Urothelium cell line (cell line): ENCODE measurements around the gene MLANA.

Experiments
- DNase-seq: peaks from one replicate; pipeline ENCODE4 v3.0.0; 2011; ENCODE audit warnings: low spot score, mixed read lengths
- FAIRE-seq: peaks from 2 replicates; lab custom pipeline; 2011; peaks lifted over from hg19 to GRCh38; lab: Jason Lieb, UNC

MLANA gene

DNA sequence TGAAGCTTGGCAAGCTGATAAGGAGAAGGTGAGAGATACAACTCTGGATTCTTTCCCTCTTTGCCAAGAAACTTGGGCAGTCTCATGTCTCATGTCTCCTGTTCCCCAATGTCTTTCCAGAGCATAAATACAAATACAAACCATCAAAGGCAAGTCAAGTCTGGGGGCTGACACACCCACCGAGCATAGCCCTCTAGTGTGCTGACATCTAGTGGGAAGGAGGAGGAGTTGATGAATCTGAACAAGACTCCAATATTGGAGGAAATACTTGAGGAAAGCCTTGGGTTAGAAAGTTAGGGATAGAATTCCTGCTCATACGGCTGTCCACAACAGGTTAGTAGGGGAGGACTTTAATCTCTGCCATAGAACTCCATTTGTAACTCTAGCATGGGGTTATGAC, 8.6 kb downstream of the MLANA start:
- FAIRE-seq, result no peak
- DNase-seq, result no peak

DNA sequence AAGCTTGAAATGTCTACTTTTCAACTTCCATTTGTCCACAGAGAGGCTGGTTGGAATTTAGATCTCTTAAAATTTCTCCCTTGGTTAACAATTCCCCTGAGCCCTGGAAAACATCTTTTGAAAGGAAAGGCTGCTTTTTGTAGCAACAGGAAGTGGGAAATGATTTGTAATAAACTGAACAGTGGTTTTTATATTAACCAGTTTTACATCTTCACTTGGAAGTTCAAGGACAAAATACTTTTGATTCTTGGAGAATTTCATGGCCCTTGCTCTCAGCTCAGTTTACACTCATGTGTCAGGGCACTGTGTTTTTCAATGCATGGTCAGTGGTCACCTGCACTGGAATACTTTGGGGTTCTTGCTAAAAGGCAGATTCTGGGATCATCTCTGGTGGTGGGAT, 9.9 kb downstream of the MLANA start:
- no peak for FAIRE-seq

DNA sequence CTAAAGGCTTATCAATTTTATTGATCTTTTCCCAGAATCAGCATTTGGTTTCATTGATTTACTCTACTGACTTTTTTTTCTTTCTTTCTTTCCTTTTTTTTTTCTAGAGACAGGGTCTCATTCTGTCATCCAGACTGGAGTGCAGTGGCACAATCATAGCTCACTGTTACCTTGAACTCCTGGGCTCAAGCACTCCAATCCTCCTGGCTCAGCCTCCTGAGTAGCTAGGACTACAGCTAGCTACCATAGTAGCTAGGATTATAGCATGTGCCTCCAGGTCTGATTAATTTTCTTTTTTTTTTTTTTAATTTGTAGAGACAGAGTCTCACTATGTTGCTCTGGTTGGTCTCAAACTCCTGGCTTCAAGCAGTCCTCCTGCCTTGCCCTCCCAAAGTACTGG, 11.7 kb downstream of the MLANA start:
- FAIRE-seq, result no peak
- no peak for DNase-seq

More for the DNA sequence above, 9.9 kb downstream of the MLANA start:
- DNase-seq, result no peak

DNA sequence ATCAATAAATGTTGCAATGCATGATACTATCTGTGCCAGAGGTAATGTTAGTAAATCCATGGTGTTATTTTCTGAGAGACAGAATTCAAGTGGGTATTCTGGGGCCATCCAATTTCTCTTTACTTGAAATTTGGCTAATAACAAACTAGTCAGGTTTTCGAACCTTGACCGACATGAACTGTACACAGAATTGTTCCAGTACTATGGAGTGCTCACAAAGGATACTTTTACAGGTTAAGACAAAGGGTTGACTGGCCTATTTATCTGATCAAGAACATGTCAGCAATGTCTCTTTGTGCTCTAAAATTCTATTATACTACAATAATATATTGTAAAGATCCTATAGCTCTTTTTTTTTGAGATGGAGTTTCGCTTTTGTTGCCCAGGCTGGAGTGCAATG, 18.2 kb downstream of the MLANA start:
- DNase-seq, result no peak
- no peak for FAIRE-seq

DNA sequence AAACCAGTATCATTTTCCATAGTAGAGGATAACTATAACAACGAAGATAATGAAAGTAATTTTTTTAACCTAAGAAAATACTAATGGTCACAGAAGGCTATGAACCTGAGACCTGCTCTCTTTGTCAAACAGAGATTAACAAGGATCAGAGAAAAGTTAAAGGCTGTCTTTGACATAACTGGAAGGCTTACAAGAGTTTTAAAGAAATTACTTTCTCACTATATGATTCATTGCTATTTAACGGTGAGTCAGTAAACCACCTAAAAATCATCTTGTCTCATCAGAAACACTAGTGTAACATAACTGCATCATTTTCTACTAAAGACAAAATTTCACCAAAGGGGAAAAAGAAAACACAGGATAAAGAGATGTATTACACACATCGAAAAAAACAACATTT, 19.3 kb downstream of the MLANA start:
- DNase-seq (no peak), FAIRE-seq (no peak)

DNA sequence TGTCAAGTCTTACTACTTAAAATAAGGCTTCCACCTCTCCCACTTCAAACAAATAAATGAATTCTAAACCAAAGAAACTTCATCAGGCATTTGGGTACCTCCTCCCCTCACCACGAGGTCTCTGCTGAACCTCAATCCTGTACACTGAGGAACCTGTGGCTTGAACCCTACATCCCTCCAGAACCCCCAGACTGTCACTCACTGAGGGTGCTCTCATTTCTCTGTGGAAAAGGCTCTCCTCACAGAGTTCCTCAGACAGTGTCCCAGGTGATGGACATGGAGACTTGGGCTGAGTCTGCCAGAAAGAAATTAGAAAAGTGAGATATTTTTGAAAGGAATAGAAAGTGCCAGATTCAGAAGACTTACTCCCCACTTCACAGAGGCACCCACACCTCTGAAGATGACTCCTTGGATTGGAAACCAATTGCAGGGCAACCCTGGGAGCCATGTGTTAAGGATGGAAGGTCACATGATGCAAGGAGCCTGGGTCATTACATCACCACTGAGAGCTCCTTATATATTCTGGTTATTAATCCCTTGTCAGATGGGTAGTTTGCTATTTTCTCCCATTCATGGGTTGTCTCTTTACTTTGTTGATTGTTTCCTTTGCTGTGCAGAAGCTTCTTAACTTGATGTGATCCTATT, 19.8 kb downstream of the MLANA start:
- DNase-seq (no peak), FAIRE-seq (no peak)

DNA sequence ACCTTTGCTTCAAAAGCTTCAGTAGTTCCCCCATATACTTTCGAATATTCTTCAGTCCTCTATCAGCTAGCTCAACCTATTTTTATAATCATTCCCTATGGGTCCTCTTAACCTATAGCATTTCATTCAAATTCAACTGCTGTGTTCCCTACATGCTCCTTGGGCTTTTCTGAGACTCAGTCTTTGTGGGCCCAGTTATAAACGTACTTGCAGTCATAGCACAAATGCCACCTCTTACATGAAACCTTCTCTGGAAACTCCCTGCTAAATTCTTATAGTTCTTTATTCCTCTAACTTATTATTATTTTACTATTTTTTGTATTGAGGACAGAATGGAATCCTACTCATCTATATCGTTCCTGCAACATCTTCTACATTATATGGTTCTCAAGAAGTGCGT, 24.7 kb downstream of the MLANA start:
- no peak for FAIRE-seq
- DNase-seq, result no peak

DNA sequence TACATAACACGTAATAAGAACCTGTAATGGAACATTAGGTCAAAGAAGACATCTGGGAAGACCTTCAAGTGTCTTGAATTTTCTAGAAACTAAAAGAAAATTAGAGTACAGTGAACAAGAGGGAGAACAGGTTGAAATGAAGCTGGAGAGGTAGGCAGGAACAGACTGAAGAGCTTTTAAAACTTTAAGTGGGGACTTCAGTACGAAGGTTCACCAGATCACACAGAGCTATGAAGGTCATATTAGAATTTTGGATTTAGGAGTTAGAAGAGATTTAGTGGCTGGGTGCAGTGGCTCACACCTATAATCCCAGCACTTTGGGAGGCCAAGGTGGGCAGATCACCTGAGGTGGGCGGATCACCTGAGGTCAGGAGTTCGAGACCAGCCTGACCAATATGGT, 26.6 kb downstream of the MLANA start:
- no peak for FAIRE-seq
- DNase-seq, result no peak

DNA sequence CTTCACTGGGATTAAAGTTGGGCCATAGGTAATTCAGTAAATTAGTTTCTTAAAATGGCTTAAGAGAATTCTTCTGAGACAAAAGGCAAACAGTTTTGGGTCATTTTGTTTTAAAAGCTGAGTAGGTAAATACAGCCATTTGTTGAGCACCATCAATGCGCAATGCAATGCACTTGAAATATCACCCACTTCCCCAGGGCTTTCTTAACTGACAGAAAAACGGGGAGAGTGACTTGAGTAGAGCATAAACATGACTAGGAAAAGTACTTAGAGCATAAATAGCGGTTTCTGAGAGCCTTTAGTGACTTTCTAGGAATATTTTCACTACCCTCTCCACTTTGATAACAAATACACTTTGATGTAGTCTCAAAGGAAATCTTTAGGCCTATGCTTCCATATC, 27.2 kb downstream of the MLANA start:
- FAIRE-seq, result no peak
- DNase-seq, result no peak

DNA sequence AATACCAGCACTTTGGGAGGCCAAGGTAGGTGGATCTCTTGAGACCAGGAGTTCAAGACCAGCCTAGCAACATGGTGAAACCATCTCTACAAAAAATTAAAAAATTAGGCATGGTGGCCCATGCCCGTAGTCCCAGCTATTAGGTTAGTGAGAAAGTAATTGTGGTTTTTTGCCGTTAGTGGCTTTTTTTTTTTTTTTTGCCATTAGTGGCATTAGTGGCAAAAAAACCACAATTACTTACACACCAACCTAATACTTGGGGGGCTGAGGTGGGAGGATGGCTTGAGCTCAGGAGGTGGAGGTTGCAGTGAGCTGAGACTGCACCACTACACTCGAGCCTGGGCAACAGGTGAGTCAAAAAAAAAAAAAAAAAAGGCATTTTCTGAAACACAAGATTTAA, 27.8 kb downstream of the MLANA start:
- DNase-seq, result no peak
- FAIRE-seq, result no peak

DNA sequence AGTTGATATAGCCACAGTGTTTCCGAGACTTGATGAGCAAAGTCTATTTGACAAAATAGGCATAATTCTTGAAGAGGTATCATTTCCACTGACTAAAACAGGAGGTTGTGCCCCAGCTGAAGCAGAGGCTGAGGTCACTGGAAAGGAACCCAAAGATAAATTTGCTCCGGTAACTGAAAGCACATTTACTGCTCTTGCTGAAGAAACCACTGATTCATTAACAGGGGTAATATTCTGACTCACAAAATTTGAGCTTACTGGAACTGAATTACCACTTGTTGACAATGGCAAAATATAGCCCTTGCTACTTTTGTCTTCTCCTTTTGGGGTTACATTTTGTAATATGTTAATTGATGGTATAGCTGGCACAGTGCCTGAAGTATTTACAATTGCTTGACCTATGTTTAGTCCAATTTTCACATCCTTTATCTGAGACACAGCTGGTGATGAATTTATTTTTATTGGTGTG, 30.2 kb downstream of the MLANA start:
- DNase-seq (no peak), FAIRE-seq (no peak)

DNA sequence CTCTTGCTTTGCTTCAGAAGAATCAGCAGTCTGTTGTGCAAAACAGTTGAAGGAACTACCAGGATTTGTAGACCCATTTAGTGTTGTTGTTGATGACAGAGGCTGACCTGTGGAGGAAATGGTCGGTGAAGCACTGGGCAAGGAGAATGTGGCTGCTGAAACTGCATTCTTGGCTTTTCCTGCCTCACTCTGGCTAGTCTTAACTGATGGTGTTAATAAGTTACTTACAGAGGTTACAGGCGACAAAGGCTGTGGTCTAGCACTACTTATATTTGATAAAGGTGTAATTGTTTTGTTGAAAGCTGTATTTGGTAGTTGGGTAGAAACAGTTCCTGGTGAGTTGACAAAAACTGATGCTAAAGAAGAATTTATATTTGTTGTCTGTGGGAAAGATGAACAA, 31.5 kb downstream of the MLANA start:
- FAIRE-seq, result no peak
- no peak for DNase-seq

DNA sequence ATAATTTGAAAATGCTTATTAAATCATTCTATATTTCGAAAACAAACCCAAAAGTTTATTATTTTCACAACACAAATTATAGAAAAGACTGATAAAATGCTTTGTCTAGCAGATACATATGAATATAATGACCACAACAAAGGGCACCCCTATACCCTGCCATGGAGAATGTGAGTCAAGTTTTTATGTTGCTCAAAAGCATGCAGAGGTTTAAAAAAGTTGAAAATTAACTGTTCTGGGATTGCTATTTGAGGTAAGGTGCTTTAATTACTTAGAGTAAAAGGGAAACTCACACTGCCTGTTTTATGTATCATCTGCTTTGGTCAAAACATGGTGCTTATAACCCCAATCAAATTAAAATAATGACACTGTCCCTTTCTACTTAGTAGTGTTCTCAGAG, 41.0 kb downstream of the MLANA start:
- FAIRE-seq (no peak), DNase-seq (no peak)

DNA sequence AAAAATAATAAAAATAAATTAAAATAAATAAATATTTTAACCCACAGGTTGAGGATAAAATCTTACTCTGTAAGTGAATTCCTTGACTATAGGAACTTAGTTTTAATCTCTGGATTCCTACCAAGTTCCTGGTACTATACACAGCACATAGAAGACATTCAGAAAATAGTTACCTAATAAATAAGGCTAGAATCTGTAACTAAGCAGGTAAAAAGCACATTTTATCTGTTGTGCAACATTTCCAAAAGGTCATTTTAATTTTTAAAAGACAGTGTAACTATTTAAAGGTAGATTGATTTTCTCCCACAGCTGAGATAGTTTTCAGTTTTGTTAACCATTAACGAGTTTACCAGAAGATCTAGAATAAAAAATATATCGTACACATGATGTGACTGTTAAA, 47.8 kb downstream of the MLANA start:
- no peak for DNase-seq
- FAIRE-seq, result no peak

DNA sequence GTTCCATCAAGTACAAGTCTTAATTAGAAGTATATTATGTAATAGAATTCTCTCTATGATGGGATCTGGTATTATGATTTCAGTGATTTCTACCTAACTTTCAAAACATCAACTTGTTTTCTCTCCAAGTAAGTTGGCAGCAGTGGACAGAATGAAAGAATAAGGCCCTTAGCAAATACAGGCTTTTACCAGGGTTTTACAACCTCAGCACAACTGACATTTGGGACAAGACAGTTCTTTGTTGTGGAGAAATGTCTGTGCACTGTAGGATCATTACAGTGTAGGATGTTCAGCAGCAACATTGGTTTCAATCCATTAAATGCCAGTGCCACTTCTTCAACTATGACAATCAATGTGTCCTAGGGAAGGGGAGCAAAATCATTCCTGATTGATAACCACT, 48.8 kb downstream of the MLANA start:
- FAIRE-seq (no peak), DNase-seq (no peak)

DNA sequence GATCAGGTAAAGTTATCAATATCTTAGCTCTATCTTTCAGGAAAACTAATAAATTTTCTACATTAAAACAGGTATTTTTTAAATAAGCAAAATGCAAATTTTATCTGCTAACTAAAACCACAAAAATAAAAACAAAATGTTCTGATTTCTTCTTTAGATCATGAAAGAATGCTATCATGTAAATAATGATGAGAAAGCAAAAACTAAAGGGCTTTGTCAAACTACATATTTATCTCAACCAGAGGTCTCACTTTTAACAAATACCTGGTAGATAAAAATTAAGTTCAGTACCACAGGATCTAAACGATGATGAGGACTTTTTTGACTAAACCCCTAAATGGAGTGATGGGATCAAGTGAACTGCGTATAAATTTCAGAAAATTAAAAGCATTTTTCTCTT, 50.5 kb downstream of the MLANA start:
- FAIRE-seq (no peak), DNase-seq (no peak)

DNA sequence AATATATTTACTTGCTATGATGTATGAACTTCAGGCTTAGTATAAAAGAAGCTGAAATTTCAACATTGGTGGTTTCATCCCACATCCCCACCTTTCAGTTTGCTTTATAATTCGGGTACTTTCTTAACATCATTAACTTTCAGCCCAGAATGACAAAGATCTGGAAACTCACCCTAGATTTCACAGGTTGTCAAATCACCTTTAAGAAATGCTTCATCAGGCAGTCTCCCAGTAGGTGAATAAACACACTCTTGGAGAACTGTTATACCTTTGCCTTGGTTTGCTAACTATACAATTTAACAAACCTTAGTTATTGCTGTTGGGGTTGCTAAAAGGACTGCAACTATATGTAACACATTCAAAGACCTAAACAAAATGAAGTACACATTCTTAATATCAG, 54.4 kb downstream of the MLANA start:
- DNase-seq (no peak), FAIRE-seq (no peak)

DNA sequence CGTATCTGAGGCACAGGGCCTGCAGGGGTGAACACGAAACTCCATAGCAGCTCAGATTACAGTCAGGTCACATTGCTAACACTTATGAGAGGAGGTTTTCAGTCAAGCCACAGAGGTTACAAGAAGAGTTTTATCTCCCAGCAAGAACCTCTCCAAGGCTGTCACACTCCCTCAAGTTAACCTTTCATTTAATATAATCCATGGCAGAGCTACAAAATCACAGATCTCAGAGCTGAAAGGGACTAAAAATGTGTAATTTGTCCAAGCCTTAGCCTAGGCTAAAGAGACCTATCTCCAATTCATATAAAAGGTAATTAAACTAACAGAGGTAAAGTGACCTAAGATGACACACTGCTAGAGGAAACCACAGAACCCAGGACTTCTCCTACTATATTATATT, 57.2 kb downstream of the MLANA start:
- DNase-seq (no peak), FAIRE-seq (no peak)

DNA sequence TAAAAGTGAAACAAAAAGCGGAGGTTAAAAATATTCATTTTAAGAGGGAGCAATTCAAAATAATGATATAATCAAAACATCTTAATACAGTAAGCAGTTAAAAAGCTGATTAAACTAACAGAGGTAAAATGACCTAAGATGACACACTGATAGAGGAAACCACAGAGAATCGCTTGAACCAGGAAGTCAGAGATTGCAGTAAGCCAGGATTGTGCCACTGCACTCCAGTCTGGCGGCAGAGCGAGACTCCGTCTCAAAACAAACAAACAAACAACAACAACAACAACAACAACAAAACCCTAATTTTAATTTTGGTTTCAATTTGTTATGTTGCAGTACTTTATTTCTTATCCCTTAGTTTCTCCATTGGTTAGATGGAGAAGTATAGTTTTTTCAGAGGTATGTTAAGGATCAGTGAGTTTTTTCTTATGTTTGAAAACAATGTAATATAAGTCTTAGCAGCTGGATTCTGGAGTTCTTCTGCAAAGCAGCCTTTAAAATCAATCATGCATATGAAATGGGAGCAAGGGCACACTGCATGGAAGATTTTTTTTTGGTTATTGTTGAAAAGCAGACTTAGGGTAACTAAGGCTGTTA, 58.5 kb downstream of the MLANA start:
- no peak for FAIRE-seq
- no peak for DNase-seq

DNA sequence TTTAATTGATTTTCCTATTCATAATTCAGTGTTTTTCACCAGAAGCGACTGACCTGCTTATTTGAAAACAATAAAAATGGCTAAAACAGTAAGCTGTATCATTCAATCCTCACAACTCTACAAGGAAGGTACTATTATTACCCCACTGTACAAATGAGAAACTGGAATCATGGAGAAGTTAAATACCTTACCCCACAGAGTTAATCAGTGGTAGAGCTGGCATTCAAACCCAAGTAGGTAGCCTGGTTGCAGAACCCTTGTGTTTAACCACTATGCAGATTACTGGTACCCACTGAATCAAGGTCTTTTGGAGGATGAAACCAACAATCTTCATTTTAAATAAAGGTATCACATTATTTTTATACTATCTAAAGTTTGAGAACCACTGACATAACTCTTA, 59.6 kb downstream of the MLANA start:
- FAIRE-seq (no peak), DNase-seq (no peak)

DNA sequence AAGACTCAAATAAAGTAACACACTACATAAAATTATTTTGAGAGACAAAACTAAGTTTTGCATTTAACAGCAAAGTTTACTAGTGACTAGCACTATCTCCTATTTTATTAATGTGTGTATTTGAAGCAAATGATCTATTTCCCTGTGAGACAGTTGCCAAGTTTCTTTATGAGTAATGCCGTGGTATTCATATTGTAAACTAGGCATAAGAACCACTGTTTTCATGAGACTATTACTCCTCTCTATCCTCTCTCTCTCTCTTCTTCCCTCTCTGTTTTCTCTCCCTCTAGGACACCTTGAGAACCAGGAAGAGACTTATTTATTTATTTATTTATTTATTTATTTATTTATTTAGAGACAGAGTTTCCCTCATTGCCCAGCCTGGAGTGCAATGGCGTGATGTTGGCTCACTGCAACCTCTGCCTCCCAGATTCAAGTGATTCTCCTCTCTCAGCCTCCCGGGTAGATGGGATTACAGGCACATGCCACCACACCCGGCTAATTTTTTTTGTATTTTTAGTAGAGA, 61.1 kb downstream of the MLANA start:
- FAIRE-seq (no peak), DNase-seq (no peak)

DNA sequence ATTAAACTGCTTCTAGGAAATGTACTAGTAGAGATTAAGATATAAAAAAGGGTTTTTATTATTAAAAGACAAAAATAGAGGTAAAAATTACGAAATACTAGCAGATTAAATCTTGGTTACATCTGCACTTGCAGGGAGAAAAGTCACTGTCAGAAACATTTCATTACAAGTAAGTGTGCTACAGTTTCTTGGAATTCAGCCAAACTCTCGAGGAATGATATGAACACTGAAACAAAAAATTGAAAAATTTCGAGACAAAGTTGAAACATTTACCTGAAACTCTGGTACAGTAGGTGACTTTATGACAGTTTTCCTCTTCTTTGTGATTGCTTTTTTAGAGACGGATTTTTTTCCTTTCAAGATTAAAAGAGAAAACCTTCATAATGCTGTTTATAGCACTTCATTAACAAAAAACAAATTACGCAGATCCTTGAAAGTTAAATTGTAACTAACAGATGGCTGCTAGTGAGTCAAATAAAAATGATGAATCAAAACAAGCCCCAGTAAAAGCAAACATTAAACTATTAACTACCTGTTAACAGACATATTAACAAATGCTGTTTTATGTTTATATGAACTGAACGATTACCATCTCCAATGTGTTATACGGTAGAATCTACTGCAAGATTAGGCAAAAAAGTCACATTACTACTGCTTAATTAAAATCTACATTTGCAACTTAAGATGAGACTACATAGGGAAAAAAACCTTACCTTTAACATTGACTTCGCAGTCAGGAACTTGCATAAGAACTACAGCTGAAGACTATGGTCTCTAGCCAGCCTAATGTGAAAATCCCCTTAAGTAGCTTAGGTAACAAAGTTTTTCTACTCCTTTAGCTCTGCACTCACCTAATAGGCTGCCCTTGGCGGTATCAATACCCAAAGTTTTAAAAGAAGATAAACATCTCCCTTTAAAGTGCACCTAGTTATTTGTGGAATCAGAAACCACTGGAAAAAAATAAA, 63.3 kb downstream of the MLANA start:
- FAIRE-seq (no peak), DNase-seq (no peak)
